Skeletal muscle tissue (tissue), 4 donors: ENCODE measurements around the gene SERPINE3. TPM values are rescaled to one million over a fixed set of nuclear protein-coding genes. Genes with fewer than 3 reads are reported as not detected.

Source experiments
- H3K27ac ChIP-seq: one replicate; pipeline ENCODE4 v1.7.0; 2013; ENCODE audit warnings: mild to moderate bottlenecking, low read depth, low read length, inconsistent platforms
- H3K27me3 ChIP-seq, 3 donors: one replicate each; pipeline ENCODE4 v1.7.0; 2013; ENCODE audit warnings: low read length in 3 of 3; ENCODE audit not compliant: control insufficient read depth in 3 of 3, insufficient read depth in 3 of 3
- H3K36me3 ChIP-seq, 3 donors: one replicate each; pipeline ENCODE4 v1.7.0; 2013; ENCODE audit warnings: low read length in 3 of 3; ENCODE audit not compliant: control insufficient read depth in 3 of 3, insufficient read depth in 3 of 3
- H3K4me1 ChIP-seq, 3 donors: one replicate each; pipeline ENCODE4 v1.7.0; 2013; ENCODE audit warnings: low read length in 3 of 3, mild to moderate bottlenecking in 3 of 3; ENCODE audit not compliant: control insufficient read depth in 3 of 3, insufficient read depth in 3 of 3
- H3K4me3 ChIP-seq, 3 donors: one replicate each; pipeline ENCODE4 v1.7.0; 2013; ENCODE audit warnings: low read length in 3 of 3
- H3K9ac ChIP-seq, 3 donors: one replicate each; pipeline ENCODE4 v1.7.0; 2013; ENCODE audit warnings: low read length in 3 of 3, mild to moderate bottlenecking in 3 of 3, moderate library complexity in 2 of 3, low read depth in 1 of 3
- H3K9me3 ChIP-seq, 3 donors: one replicate each; pipeline ENCODE4 v1.7.0; 2013; ENCODE audit warnings: low read length in 3 of 3; ENCODE audit not compliant: control insufficient read depth in 3 of 3
- total RNA-seq: library from RNA; depleted of rRNA; stranded (reverse); fragments of >200 nt; gene quantifications from one replicate; pipeline ENCODE4 v1.2.3, GENCODE V29; 2014
- donor health status: Osteomylitis.

SERPINE3 gene
- total RNA-seq, 1 donor from 2014 or later: not detected

GRCh38 chr13:51311957-51312520 lies 27.5 kb upstream of the SERPINE3 start:
- Histone ChIP-seq H3K36me3 (no peaks in the 10 kb centered on the region), H3K9me3 (no peaks in the 10 kb centered on the region), H3K27ac (no peak overlapping the region), H3K4me1 (peaks cover 0 to 4% (median 0%) of the 10 kb centered on the region in 3 donors), H3K9ac (no peak overlapping the region), H3K4me3 (no peak overlapping the region), H3K27me3 (no peaks in the 10 kb centered on the region)

GRCh38 chr13:51313619-51314018 lies 25.9 kb upstream of the SERPINE3 start:
- Histone ChIP-seq H3K27me3 (no peaks in the 10 kb centered on the region), H3K4me1 (peaks cover 0 to 4% (median 0%) of the 10 kb centered on the region in 3 donors), H3K9ac (no peak overlapping the region), H3K9me3 (no peaks in the 10 kb centered on the region), H3K27ac (no peak overlapping the region), H3K4me3 (no peak overlapping the region), H3K36me3 (no peaks in the 10 kb centered on the region)

GRCh38 chr13:51317262-51317661 lies 22.2 kb upstream of the SERPINE3 start:
- Histone ChIP-seq H3K27me3 (no peaks in the 10 kb centered on the region), H3K4me1 (peaks cover 0 to 4% (median 0%) of the 10 kb centered on the region in 3 donors), H3K4me3 (no peak overlapping the region), H3K9ac (no peak overlapping the region), H3K9me3 (no peaks in the 10 kb centered on the region), H3K36me3 (no peaks in the 10 kb centered on the region), H3K27ac (no peak overlapping the region)

- H3K9me3 ChIP-seq: no peaks in the 10 kb centered on the region
- no peak overlapping the region for H3K9ac ChIP-seq
- no peak overlapping the region for H3K27ac ChIP-seq
- no peaks in the 10 kb centered on the region for H3K27me3 ChIP-seq
- H3K4me3 ChIP-seq: no peak overlapping the region
- peaks cover 0 to 4% (median 0%) of the 10 kb centered on the region in 3 donors for H3K4me1 ChIP-seq
- no peaks in the 10 kb centered on the region for H3K36me3 ChIP-seq
These were observed 21.5 kb upstream of the SERPINE3 start for GRCh38 chr13:51318015-51318414.

- H3K27ac ChIP-seq: no peak overlapping the region
- no peaks in the 10 kb centered on the region for H3K27me3 ChIP-seq
These were observed 20.6 kb upstream of the SERPINE3 start for GRCh38 chr13:51318876-51319275.

GRCh38 chr13:51321836-51322235 lies 17.7 kb upstream of the SERPINE3 start:
- H3K9me3 ChIP-seq: no peaks in the 10 kb centered on the region
- H3K36me3 ChIP-seq: no peaks in the 10 kb centered on the region
- H3K4me3 ChIP-seq: no peak overlapping the region
- H3K4me1 ChIP-seq: no peaks in the 10 kb centered on the region
- H3K9ac ChIP-seq: no peak overlapping the region
- no peak overlapping the region for H3K27ac ChIP-seq
- no peaks in the 10 kb centered on the region for H3K27me3 ChIP-seq

More at GRCh38 chr13:51318876-51319275, 20.6 kb upstream of the SERPINE3 start:
- peaks cover 0 to 4% (median 0%) of the 10 kb centered on the region in 3 donors for H3K4me1 ChIP-seq
- H3K36me3 ChIP-seq: no peaks in the 10 kb centered on the region
- H3K9ac ChIP-seq: no peak overlapping the region
- no peak overlapping the region for H3K4me3 ChIP-seq
- no peaks in the 10 kb centered on the region for H3K9me3 ChIP-seq

- Histone ChIP-seq H3K36me3 (no peaks in the 10 kb centered on the region), H3K4me3 (no peak overlapping the region), H3K9me3 (no peaks in the 10 kb centered on the region), H3K4me1 (no peaks in the 10 kb centered on the region), H3K27me3 (no peaks in the 10 kb centered on the region), H3K9ac (no peak overlapping the region), H3K27ac (no peak overlapping the region)
These were observed 16.7 kb upstream of the SERPINE3 start for GRCh38 chr13:51322826-51323225.

- no peaks in the 10 kb centered on the region for H3K4me1 ChIP-seq
- H3K36me3 ChIP-seq: no peaks in the 10 kb centered on the region
- H3K4me3 ChIP-seq: no peak overlapping the region
- H3K9ac ChIP-seq: no peak overlapping the region
- H3K27me3 ChIP-seq: no peaks in the 10 kb centered on the region
- H3K27ac ChIP-seq: no peak overlapping the region
- no peaks in the 10 kb centered on the region for H3K9me3 ChIP-seq
These were observed 15.5 kb upstream of the SERPINE3 start for GRCh38 chr13:51323824-51324511.

GRCh38 chr13:51324714-51325420 lies 14.6 kb upstream of the SERPINE3 start:
- no peaks in the 10 kb centered on the region for H3K4me1 ChIP-seq
- no peak overlapping the region for H3K4me3 ChIP-seq
- H3K9ac ChIP-seq: no peak overlapping the region
- H3K9me3 ChIP-seq: no peaks in the 10 kb centered on the region
- H3K27ac ChIP-seq: no peak overlapping the region
- H3K36me3 ChIP-seq: no peaks in the 10 kb centered on the region
- no peaks in the 10 kb centered on the region for H3K27me3 ChIP-seq

- no peaks in the 10 kb centered on the region for H3K9me3 ChIP-seq
- H3K36me3 ChIP-seq: no peaks in the 10 kb centered on the region
- no peak overlapping the region for H3K4me3 ChIP-seq
- H3K9ac ChIP-seq: no peak overlapping the region
- H3K4me1 ChIP-seq: no peaks in the 10 kb centered on the region
- no peak overlapping the region for H3K27ac ChIP-seq
- H3K27me3 ChIP-seq: no peaks in the 10 kb centered on the region
These were observed 13.7 kb upstream of the SERPINE3 start for GRCh38 chr13:51325837-51326236.
